GM19351 (cell line): ENCODE measurements around the gene KAT6B.

Experiments used
- ATAC-seq: cut with Tn5 transposase; IDR thresholded peaks from one replicate; pipeline ENCODE4 v1.9.1; 2021; ENCODE audit warnings: mild to moderate bottlenecking, moderate library complexity; ENCODE audit not compliant: unreplicated experiment

Gene KAT6B

GRCh38 chr10:74944205-74944604 is 117.8 kb downstream of the KAT6B start:
- no peak for ATAC-seq

GRCh38 chr10:74947781-74948401 is 121.5 kb downstream of the KAT6B start:
- no peak for ATAC-seq

GRCh38 chr10:74949034-74949832 is 122.8 kb downstream of the KAT6B start:
- ATAC-seq: no peak

GRCh38 chr10:74949843-74950765 is 123.7 kb downstream of the KAT6B start:
- no peak for ATAC-seq

GRCh38 chr10:74953214-74953613 is 126.8 kb downstream of the KAT6B start:
- no peak for ATAC-seq

- ATAC-seq: no peak
These were observed 129.4 kb downstream of the KAT6B start for GRCh38 chr10:74955796-74956195.

GRCh38 chr10:74956555-74957111 is 130.2 kb downstream of the KAT6B start:
- ATAC-seq: no peak

- no peak for ATAC-seq
These were observed 131.0 kb downstream of the KAT6B start for GRCh38 chr10:74957285-74957961.

- no peak for ATAC-seq
These were observed 131.9 kb downstream of the KAT6B start for GRCh38 chr10:74958316-74958715.

- ATAC-seq: no peak
These were observed 134.3 kb downstream of the KAT6B start for GRCh38 chr10:74960670-74961069.

- ATAC-seq: no peak
These were observed 136.1 kb downstream of the KAT6B start for GRCh38 chr10:74962517-74962916.

GRCh38 chr10:74963549-74963948 is 137.1 kb downstream of the KAT6B start:
- peak; percentile 92 for ATAC-seq

- ATAC-seq: no peak
These were observed 141.7 kb downstream of the KAT6B start for GRCh38 chr10:74967911-74968666.

GRCh38 chr10:74968667-74969061 is 142.3 kb downstream of the KAT6B start:
- ATAC-seq: no peak

- no peak for ATAC-seq
These were observed 142.7 kb downstream of the KAT6B start for GRCh38 chr10:74969093-74969492.

GRCh38 chr10:74969530-74969929 is 143.1 kb downstream of the KAT6B start:
- no peak for ATAC-seq

- ATAC-seq: no peak
These were observed 147.5 kb downstream of the KAT6B start for GRCh38 chr10:74973741-74974392.

- ATAC-seq: no peak
These were observed 149.4 kb downstream of the KAT6B start for GRCh38 chr10:74975758-74976157.

GRCh38 chr10:74976565-74976964 is 150.2 kb downstream of the KAT6B start:
- ATAC-seq: no peak
